ENCODE results near the gene JMJD1C.

The JMJD1C gene

DNA sequence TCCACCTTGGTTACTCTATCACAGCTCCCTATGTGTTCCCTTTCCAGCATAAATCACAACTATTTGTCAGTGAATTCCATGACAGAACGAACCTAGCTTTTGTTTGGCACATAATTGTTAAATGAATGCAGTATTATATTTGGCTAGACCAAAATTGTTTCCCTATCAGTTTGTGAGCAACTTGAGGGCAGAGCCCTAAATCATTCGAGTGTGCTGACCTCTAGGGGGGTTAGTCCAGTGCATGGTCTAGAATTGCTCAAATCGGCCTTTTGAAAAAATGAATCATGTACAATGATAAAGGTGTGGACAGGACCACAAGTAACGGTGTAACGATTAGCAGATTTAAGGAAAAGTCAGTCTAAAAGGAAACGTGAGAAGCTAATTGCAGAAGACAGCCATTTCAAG lies 333.1 kb downstream of the JMJD1C start:
- DNase-seq (ENCODE audit: extremely low read depth, insufficient read length): no peak
- TF ChIP-seq, protein P1, sequence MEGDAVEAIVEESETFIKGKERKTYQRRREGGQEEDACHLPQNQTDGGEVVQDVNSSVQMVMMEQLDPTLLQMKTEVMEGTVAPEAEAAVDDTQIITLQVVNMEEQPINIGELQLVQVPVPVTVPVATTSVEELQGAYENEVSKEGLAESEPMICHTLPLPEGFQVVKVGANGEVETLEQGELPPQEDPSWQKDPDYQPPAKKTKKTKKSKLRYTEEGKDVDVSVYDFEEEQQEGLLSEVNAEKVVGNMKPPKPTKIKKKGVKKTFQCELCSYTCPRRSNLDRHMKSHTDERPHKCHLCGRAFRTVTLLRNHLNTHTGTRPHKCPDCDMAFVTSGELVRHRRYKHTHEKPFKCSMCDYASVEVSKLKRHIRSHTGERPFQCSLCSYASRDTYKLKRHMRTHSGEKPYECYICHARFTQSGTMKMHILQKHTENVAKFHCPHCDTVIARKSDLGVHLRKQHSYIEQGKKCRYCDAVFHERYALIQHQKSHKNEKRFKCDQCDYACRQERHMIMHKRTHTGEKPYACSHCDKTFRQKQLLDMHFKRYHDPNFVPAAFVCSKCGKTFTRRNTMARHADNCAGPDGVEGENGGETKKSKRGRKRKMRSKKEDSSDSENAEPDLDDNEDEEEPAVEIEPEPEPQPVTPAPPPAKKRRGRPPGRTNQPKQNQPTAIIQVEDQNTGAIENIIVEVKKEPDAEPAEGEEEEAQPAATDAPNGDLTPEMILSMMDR (IDR thresholded peaks at IDR 0.05; ENCODE audit: insufficient read depth, low read length, poor library complexity, severe bottlenecking): no peak

GRCh38 chr10:63129888-63130287 lies 335.9 kb downstream of the JMJD1C start:
- no peaks in the 10 kb centered on the region for H3K36me3 ChIP-seq (ENCODE audit: control insufficient read depth, insufficient read depth, low read length)
- TF ChIP-seq, protein P1 (IDR thresholded peaks at IDR 0.05; ENCODE audit: insufficient read depth, low read length, poor library complexity, severe bottlenecking): no peak
- no peaks in the 10 kb centered on the region for H3K27me3 ChIP-seq (replicated peaks; ENCODE audit: control insufficient read depth, insufficient read depth, low read length)
- no peak overlapping the region for H3K4me3 ChIP-seq (replicated peaks; ENCODE audit: low read depth, low read length)
- DNase-seq (ENCODE audit: extremely low read depth, insufficient read length): no peak

More for the DNA sequence above, 333.1 kb downstream of the JMJD1C start:
- H3K4me3 ChIP-seq (replicated peaks; ENCODE audit: low read depth, low read length): no peak overlapping the region
- no peaks in the 10 kb centered on the region for H3K27me3 ChIP-seq (replicated peaks; ENCODE audit: control insufficient read depth, insufficient read depth, low read length)
- H3K36me3 ChIP-seq (ENCODE audit: control insufficient read depth, insufficient read depth, low read length): no peaks in the 10 kb centered on the region

DNA sequence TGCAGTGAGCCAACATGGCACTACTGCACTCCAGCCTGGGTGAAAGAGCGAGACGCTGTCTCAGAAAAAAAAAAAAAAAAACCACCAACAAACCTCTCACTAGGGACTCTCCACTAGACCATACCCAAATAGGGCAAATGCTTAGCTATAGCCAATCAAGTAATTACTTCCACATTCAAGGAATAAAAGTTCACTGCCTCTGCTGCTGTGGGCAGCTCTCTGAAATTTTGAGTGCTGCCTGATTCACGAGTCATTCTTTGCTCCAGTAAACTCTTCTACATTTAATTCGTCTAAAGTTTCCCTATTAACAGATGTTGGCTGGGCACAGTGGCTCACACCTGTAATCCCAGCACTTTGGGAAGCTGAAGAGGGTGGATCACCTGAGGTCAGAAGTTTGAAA lies 337.3 kb downstream of the JMJD1C start:
- DNase-seq (ENCODE audit: extremely low read depth, insufficient read length): no peak
- H3K27me3 ChIP-seq (replicated peaks; ENCODE audit: control insufficient read depth, insufficient read depth, low read length): no peaks in the 10 kb centered on the region
- TF ChIP-seq, protein P1 (IDR thresholded peaks at IDR 0.05; ENCODE audit: insufficient read depth, low read length, poor library complexity, severe bottlenecking): no peak
- no peaks in the 10 kb centered on the region for H3K36me3 ChIP-seq (ENCODE audit: control insufficient read depth, insufficient read depth, low read length)
- no peak overlapping the region for H3K4me3 ChIP-seq (replicated peaks; ENCODE audit: low read depth, low read length)

DNA sequence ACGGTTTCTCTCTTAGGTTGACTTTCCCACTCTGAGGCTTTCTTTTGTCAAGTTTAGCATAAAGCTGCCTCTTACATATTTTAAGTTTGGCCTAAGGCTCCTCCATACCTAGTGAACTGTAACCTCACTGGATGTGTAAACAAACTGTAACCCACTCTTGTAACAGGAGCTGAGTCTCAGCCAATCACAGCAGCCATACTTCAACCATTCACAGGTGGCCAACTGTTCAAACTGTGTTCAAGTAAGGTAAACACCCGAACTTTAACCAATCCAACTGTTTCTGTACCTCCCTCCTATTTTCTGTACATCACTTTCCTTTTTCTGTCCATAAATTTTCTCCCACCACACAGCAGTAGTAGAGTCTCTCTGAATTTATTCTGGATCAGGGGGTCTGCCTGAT lies 340.3 kb downstream of the JMJD1C start:
- no peak overlapping the region for H3K4me3 ChIP-seq (replicated peaks; ENCODE audit: low read depth, low read length)
- H3K27me3 ChIP-seq (replicated peaks; ENCODE audit: control insufficient read depth, insufficient read depth, low read length): no peaks in the 10 kb centered on the region
- no peak for DNase-seq (ENCODE audit: extremely low read depth, insufficient read length)
- TF ChIP-seq, protein P1 (IDR thresholded peaks at IDR 0.05; ENCODE audit: insufficient read depth, low read length, poor library complexity, severe bottlenecking): no peak
- H3K36me3 ChIP-seq (ENCODE audit: control insufficient read depth, insufficient read depth, low read length): no peaks in the 10 kb centered on the region

- Histone ChIP-seq H3K36me3 (ENCODE audit: control insufficient read depth, insufficient read depth, low read length) (no peaks in the 10 kb centered on the region), H3K27me3 (replicated peaks; ENCODE audit: control insufficient read depth, insufficient read depth, low read length) (no peaks in the 10 kb centered on the region), H3K4me3 (replicated peaks; ENCODE audit: low read depth, low read length) (no peak overlapping the region)
- no peak for DNase-seq (ENCODE audit: extremely low read depth, insufficient read length)
- TF ChIP-seq, protein P1 (IDR thresholded peaks at IDR 0.05; ENCODE audit: insufficient read depth, low read length, poor library complexity, severe bottlenecking): no peak
These were observed 341.9 kb downstream of the JMJD1C start for GRCh38 chr10:63123727-63124362.

- Histone ChIP-seq H3K4me3 (replicated peaks; ENCODE audit: low read depth, low read length) (no peak overlapping the region), H3K36me3 (ENCODE audit: control insufficient read depth, insufficient read depth, low read length) (no peaks in the 10 kb centered on the region), H3K27me3 (replicated peaks; ENCODE audit: control insufficient read depth, insufficient read depth, low read length) (no peaks in the 10 kb centered on the region)
- DNase-seq (ENCODE audit: extremely low read depth, insufficient read length): no peak
- TF ChIP-seq, protein P1 (IDR thresholded peaks at IDR 0.05; ENCODE audit: insufficient read depth, low read length, poor library complexity, severe bottlenecking): no peak
These were observed 345.2 kb downstream of the JMJD1C start for GRCh38 chr10:63120554-63120953.
